Fibroblast of skin of left biceps (primary cell): Measurements from ENCODE around the gene TIAM1.

Experiments
- DNase-seq, 2 experiments: peaks; one replicate each; pipeline ENCODE4 v3.0.0-alpha.2; 2013; ENCODE audit warnings: low read depth in 2 of 2

Gene TIAM1

GRCh38 chr21:31203431-31204054 is 140.5 kb downstream of the TIAM1 start:
- DNase-seq, result no peak

- DNase-seq, result peak in 1 of 2 experiments; percentile 44
Observed at GRCh38 chr21:31201548-31201947, 142.5 kb downstream of the TIAM1 start.

- DNase-seq, result no peak
Observed at GRCh38 chr21:31201144-31201543, 142.9 kb downstream of the TIAM1 start.

GRCh38 chr21:31198575-31198974 is 145.5 kb downstream of the TIAM1 start:
- DNase-seq, result no peak

- no peak for DNase-seq
Observed at GRCh38 chr21:31196724-31197123, 147.3 kb downstream of the TIAM1 start.

GRCh38 chr21:31195334-31196015 is 148.6 kb downstream of the TIAM1 start:
- DNase-seq, result no peak

GRCh38 chr21:31194510-31195293 is 149.4 kb downstream of the TIAM1 start:
- DNase-seq, result no peak

- DNase-seq, result no peak
Observed at GRCh38 chr21:31193761-31194160, 150.3 kb downstream of the TIAM1 start.

- DNase-seq, result no peak
Observed at GRCh38 chr21:31191553-31191952, 152.5 kb downstream of the TIAM1 start.

GRCh38 chr21:31190516-31190915 is 153.5 kb downstream of the TIAM1 start:
- no peak for DNase-seq

- no peak for DNase-seq
Observed at GRCh38 chr21:31187499-31187898, 156.6 kb downstream of the TIAM1 start.

- DNase-seq, result no peak
Observed at GRCh38 chr21:31186916-31187315, 157.1 kb downstream of the TIAM1 start.

GRCh38 chr21:31185663-31186062 is 158.4 kb downstream of the TIAM1 start:
- no peak for DNase-seq

GRCh38 chr21:31184876-31185275 is 159.2 kb downstream of the TIAM1 start:
- no peak for DNase-seq

GRCh38 chr21:31184459-31184858 is 159.6 kb downstream of the TIAM1 start:
- DNase-seq, result no peak

GRCh38 chr21:31182231-31183140 is 161.6 kb downstream of the TIAM1 start:
- no peak for DNase-seq

GRCh38 chr21:31181082-31181750 is 162.8 kb downstream of the TIAM1 start:
- no peak for DNase-seq

GRCh38 chr21:31180256-31181081 is 163.6 kb downstream of the TIAM1 start:
- DNase-seq, result peak in 1 of 2 experiments; percentile 6

GRCh38 chr21:31176725-31177124 is 167.3 kb downstream of the TIAM1 start:
- no peak for DNase-seq

GRCh38 chr21:31176080-31176551 is 167.9 kb downstream of the TIAM1 start:
- no peak for DNase-seq
